Smooth muscle cell (in vitro differentiated cells): ENCODE data around the gene ARHGAP35. TPM values are rescaled to one million over a fixed set of nuclear protein-coding genes. Genes with fewer than 3 reads are reported as not detected.
A peak's percentile ranks its signal among the peaks of the same experiment; 100 is the strongest.

ENCODE experiments used
- DNase-seq: peaks from one replicate; lab custom pipeline; 2025; ENCODE audit not compliant: unreplicated experiment; lab: John Stamatoyannopoulos, UW
- H2AFZ ChIP-seq: fragments of 200-600 bp; sonication (generic); 2 replicates; pipeline ENCODE4 v1.6.0; 2016; ENCODE audit warnings: antibody characterized with exemption, low read depth, mild to moderate bottlenecking
- H3F3A ChIP-seq: fragments of 200-600 bp; sonication (generic); 2 replicates; pipeline ENCODE4 v1.6.0; 2017; ENCODE audit warnings: antibody characterized with exemption, low read depth
- H3K27ac ChIP-seq: fragments of 200-600 bp; sonication (generic); 2 replicates; pipeline ENCODE4 v1.5.1; 2016; ENCODE audit warnings: low read depth, mild to moderate bottlenecking
- H3K27me3 ChIP-seq: fragments of 200-600 bp; sonication (generic); 2 replicates; pipeline ENCODE4 v1.6.1; 2016; ENCODE audit warnings: low read depth, mild to moderate bottlenecking
- H3K36me3 ChIP-seq: fragments of 200-600 bp; sonication (generic); 2 replicates; pipeline ENCODE4 v1.5.1; 2016; ENCODE audit warnings: low read depth
- H3K4me1 ChIP-seq: fragments of 200-600 bp; sonication (generic); 2 replicates; pipeline ENCODE4 v1.5.1; 2016; ENCODE audit warnings: low read depth
- H3K4me2 ChIP-seq: fragments of 200-600 bp; sonication (generic); 2 replicates; pipeline ENCODE4 v1.6.0; 2016; ENCODE audit warnings: mild to moderate bottlenecking
- H3K4me3 ChIP-seq: fragments of 200-600 bp; sonication (generic); 2 replicates; pipeline ENCODE4 v1.5.1; 2016; ENCODE audit warnings: mild to moderate bottlenecking
- H3K79me2 ChIP-seq: fragments of 200-600 bp; sonication (generic); 2 replicates; pipeline ENCODE4 v1.6.0; 2016; ENCODE audit warnings: low read depth, mild to moderate bottlenecking
- H3K9ac ChIP-seq: fragments of 200-600 bp; sonication (generic); 2 replicates; pipeline ENCODE4 v1.6.0; 2016; ENCODE audit warnings: low read depth
- H3K9me3 ChIP-seq: fragments of 200-600 bp; sonication (generic); replicated peaks from 2 replicates; pipeline ENCODE4 v1.5.1; 2016; ENCODE audit warnings: low read depth
- H4K20me1 ChIP-seq: fragments of 200-600 bp; sonication (generic); 2 replicates; pipeline ENCODE4 v1.6.0; 2016; ENCODE audit warnings: low read depth
- WGBS: methylation state at CpG from one replicate; pipeline ENCODE4 v1.1.7; 2016; ENCODE audit warnings: low lambda C conversion rate; 5-methylcytosine and 5-hydroxymethylcytosine counted together
- polyA plus RNA-seq: library from polyadenylated mRNA; unstranded; fragments of >200 nt; fragmentation: Nextera tagmentation; extraction: Ambion mirVana; gene quantifications from 2 replicates; pipeline ENCODE4 v1.2.1, GENCODE V29; 2016
- total RNA-seq: library from RNA; depleted of rRNA; stranded (reverse); fragments of >200 nt; gene quantifications from 2 replicates; pipeline ENCODE4 v1.2.3, GENCODE V29; 2014
- TF ChIP-seq, protein P1 (sequence below): fragments of 200-600 bp; sonication (generic); IDR thresholded peaks from 2 replicates; pipeline ENCODE4 v1.5.1; 2017; ENCODE audit warnings: borderline replicate concordance, mild to moderate bottlenecking, antibody characterized with exemption; ENCODE audit not compliant: insufficient read depth, poor library complexity, severe bottlenecking

ARHGAP35 gene
- total and polyA plus RNA-seq, 2 experiments from 2014 or later = 6.9 to 19.8 TPM

DNA sequence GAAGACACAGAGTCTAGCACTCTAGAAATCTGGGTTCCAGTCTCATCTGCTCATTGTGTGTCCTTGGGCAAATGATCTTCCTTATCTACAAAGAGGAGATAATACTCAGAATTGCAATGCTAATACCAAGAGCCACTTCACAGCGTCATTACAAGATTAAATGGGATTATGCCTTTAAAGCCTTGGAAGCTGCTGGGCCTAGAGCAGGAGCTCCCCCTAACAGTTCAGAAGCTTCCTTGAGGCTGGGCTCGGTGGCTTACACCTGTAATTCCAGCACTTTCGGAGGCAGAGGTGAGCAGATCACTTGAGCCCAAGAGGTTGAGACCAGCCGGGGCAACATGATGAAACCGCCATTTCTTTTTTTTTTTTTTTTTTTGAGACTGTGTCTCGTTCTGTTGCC lies 37.7 kb upstream of the ARHGAP35 start:
- WGBS = 57% methylated on average over 6 of the region's 6 CpGs
- Histone ChIP-seq H2AFZ (no peak overlapping the region), H4K20me1 (no peaks in the 10 kb centered on the region), H3K4me3 (no peak overlapping the region), H3K4me2 (no peak overlapping the region), H3F3A (peaks cover 11% of the 10 kb centered on the region), H3K4me1 (peaks cover 15% of the 10 kb centered on the region), H3K27ac (no peak overlapping the region), H3K36me3 (no peaks in the 10 kb centered on the region), H3K79me2 (no peaks in the 10 kb centered on the region), H3K9ac (no peak overlapping the region), H3K9me3 (no peaks in the 10 kb centered on the region), H3K27me3 (no peaks in the 10 kb centered on the region)
- TF ChIP-seq, protein P1, sequence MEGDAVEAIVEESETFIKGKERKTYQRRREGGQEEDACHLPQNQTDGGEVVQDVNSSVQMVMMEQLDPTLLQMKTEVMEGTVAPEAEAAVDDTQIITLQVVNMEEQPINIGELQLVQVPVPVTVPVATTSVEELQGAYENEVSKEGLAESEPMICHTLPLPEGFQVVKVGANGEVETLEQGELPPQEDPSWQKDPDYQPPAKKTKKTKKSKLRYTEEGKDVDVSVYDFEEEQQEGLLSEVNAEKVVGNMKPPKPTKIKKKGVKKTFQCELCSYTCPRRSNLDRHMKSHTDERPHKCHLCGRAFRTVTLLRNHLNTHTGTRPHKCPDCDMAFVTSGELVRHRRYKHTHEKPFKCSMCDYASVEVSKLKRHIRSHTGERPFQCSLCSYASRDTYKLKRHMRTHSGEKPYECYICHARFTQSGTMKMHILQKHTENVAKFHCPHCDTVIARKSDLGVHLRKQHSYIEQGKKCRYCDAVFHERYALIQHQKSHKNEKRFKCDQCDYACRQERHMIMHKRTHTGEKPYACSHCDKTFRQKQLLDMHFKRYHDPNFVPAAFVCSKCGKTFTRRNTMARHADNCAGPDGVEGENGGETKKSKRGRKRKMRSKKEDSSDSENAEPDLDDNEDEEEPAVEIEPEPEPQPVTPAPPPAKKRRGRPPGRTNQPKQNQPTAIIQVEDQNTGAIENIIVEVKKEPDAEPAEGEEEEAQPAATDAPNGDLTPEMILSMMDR = no peak
- DNase-seq = no peak

DNA sequence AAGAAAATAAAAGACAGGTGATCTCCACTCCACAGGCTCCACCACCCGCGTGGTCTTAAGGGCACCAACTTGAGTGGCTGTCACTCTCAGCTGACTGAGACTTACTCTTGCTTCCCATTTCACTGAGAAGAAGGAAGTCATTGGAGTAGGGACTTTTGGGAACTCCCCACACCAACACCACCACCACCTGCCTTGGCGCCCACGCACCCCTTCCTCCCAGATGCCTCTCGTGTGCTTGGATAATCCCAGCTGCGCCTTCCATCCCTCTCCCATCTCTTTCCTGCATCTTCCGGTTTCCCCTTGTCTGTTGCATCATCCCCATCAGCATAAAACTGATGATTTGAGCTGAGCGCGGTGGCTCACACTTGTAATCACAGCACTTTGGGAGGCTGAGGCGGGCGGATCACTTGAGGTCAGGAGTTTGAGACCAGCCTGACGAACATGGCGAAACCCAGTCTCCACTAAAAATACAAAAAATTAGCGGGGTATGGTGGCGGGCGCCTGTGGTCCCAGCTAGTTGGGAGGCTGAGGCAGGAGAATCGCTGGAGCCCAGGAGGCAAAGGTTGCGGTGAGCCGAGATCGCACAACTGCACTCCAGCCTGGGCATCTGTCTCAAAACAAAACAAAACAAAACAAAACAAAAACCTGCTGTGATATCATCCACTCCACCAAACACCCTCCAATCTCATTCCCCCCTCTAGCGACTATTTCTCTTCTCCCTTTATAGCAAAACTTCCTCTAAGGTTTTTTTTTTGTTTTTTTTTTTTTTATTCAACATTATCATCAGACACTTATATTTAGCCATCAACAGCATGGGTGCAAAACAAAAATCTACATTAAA lies 35.7 kb upstream of the ARHGAP35 start:
- H3K27me3 ChIP-seq = no peaks in the 10 kb centered on the region
- H3K4me2 ChIP-seq = no peak overlapping the region
- H3K27ac ChIP-seq = no peak overlapping the region
- no peaks in the 10 kb centered on the region for H4K20me1 ChIP-seq
- H3F3A ChIP-seq = peaks cover 12% of the 10 kb centered on the region
- 92% methylated on average over 21 of the region's 21 CpGs for WGBS
- H3K79me2 ChIP-seq = no peaks in the 10 kb centered on the region
- TF ChIP-seq, protein P1 = no peak
- no peaks in the 10 kb centered on the region for H3K9me3 ChIP-seq
- no peak overlapping the region for H2AFZ ChIP-seq
- H3K9ac ChIP-seq = no peak overlapping the region
- H3K36me3 ChIP-seq = no peaks in the 10 kb centered on the region
- DNase-seq = no peak
- H3K4me3 ChIP-seq = no peak overlapping the region
- peaks cover 15% of the 10 kb centered on the region for H3K4me1 ChIP-seq

DNA sequence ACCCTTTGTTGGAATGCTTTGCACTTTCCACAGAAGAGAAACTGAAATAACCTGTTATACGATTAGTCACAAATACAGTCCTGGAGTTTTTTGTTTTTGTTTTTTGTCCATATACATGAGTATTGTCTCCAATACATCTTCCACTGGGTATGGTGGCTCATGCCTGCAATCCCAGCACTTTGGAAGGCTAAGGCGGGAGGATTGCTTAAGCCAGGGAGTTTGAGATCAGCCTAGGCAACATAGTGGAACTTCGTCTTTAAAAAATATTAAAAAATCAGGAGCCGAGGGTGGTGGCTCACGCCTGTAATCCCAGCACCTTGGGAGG lies 35.1 kb upstream of the ARHGAP35 start:
- H3K27ac ChIP-seq = peak overlapping the region; percentile 92
- H3K27me3 ChIP-seq = no peaks in the 10 kb centered on the region
- H3F3A ChIP-seq = peaks cover 15% of the 10 kb centered on the region
- no peak overlapping the region for H3K9ac ChIP-seq
- no peak overlapping the region for H2AFZ ChIP-seq
- no peaks in the 10 kb centered on the region for H3K79me2 ChIP-seq
- WGBS = 83% methylated on average over 5 of the region's 5 CpGs
- H3K36me3 ChIP-seq = no peaks in the 10 kb centered on the region
- H3K9me3 ChIP-seq = no peaks in the 10 kb centered on the region
- no peaks in the 10 kb centered on the region for H4K20me1 ChIP-seq
- DNase-seq = no peak
- H3K4me1 ChIP-seq = peaks cover 15% of the 10 kb centered on the region
- TF ChIP-seq, protein P1 = no peak
- H3K4me3 ChIP-seq = no peak overlapping the region
- no peak overlapping the region for H3K4me2 ChIP-seq

DNA sequence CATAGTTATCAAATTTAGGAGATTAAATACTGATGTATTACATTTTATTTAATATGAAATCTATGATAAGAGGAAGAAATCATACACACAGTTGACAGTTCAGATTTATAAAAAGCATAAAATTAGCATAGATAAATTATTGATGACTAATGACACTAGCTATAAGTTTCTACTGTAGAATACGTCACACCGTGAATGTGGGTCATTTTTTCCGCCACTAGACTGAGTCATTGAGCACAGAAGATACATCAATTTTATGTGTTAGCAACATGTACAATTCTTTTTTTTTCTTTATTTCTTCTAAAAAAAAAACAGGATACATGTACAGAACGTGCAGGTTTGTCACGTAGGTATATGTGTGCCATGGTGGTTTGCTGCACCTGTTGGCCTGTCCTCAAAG lies 32.3 kb upstream of the ARHGAP35 start:
- peak overlapping the region; percentile 92 for H3K27ac ChIP-seq
- 45% methylated on average over 5 of the region's 5 CpGs for WGBS
- H3K36me3 ChIP-seq = no peaks in the 10 kb centered on the region
- TF ChIP-seq, protein P1 = no peak
- no peaks in the 10 kb centered on the region for H3K9me3 ChIP-seq
- H3K4me3 ChIP-seq = no peak overlapping the region
- H3K27me3 ChIP-seq = no peaks in the 10 kb centered on the region
- DNase-seq = no peak
- no peaks in the 10 kb centered on the region for H3K79me2 ChIP-seq
- peak overlapping the region; percentile 3 for H3K4me2 ChIP-seq
- no peak overlapping the region for H2AFZ ChIP-seq
- no peaks in the 10 kb centered on the region for H3K4me1 ChIP-seq
- H3K9ac ChIP-seq = peak overlapping the region; percentile 66
- no peaks in the 10 kb centered on the region for H4K20me1 ChIP-seq
- peaks cover 11% of the 10 kb centered on the region for H3F3A ChIP-seq
